AG04450 (cell line): ENCODE data around the gene VILL. TPM values are rescaled to one million over a fixed set of nuclear protein-coding genes. Genes with fewer than 3 reads are reported as not detected.

ENCODE experiments used
- CTCF ChIA-PET: fragments of 300-600, 350-600 bp; formaldehyde crosslinking; extraction: SDS; loops from one replicate; lab custom pipeline; 2022; ENCODE audit warnings: antibody characterized with exemption, inconsistent platforms; lab: Charles Lee
- POLR2A ChIA-PET: fragments of 350-600 bp; formaldehyde crosslinking; extraction: SDS; loops from one replicate; lab custom pipeline; 2021; ENCODE audit warnings: antibody characterized with exemption, inconsistent platforms; lab: Yijun Ruan, JAX
- DNase-seq: peaks from one replicate; pipeline ENCODE4 v3.0.0-alpha.2; 2011; ENCODE audit warnings: low read depth, low spot score
- H3K27ac ChIP-seq: one replicate; pipeline ENCODE4 v1.5.1; 2012; ENCODE audit warnings: low read depth, low read length, control low read depth
- H3K27me3 ChIP-seq: one replicate; pipeline ENCODE4 v1.6.0; 2012; ENCODE audit warnings: low read length; ENCODE audit not compliant: control insufficient read depth, insufficient read depth
- H3K4me3 ChIP-seq: 2 replicates; pipeline ENCODE4 v1.5.1; 2011; ENCODE audit warnings: mild to moderate bottlenecking, low read depth, low read length, control low read depth
- H3K9me3 ChIP-seq: 2 replicates; pipeline ENCODE4 v1.5.1; 2012; ENCODE audit warnings: low read length; ENCODE audit not compliant: control insufficient read depth, insufficient read depth
- CTCF ChIP-seq: IDR thresholded peaks from 2 replicates; pipeline ENCODE4 v1.5.1; 2011; ENCODE audit warnings: low read depth, low read length, control low read depth, inconsistent platforms
- polyA plus RNA-seq: library from polyadenylated mRNA; depleted of rRNA; stranded (reverse); fragments of >200 nt; gene quantifications from 2 replicates; pipeline ENCODE4 v1.2.3, GENCODE V29; 2011

The VILL gene
- polyA plus RNA-seq, 1 experiment, result 2.6 TPM

- peak overlapping the region; percentile 64 for H3K4me3 ChIP-seq
- ChIA-PET POLR2A (interaction anchor here (1.0 kb wide), 1 partner anchor 136 kb away, joined by 3 read pairs; no protein-coding TSS in a partner anchor), CTCF (interaction anchor here (1.4 kb wide), 1 partner anchor 25 kb away, joined by 4 read pairs; no protein-coding TSS in a partner anchor)
- DNase-seq, result no peak
- H3K9me3 ChIP-seq, result no peaks in the 10 kb centered on the region; the same call in 1 of the 2 replicates
- no peaks in the 10 kb centered on the region for H3K27me3 ChIP-seq
- H3K27ac ChIP-seq, result no peak overlapping the region
- TF ChIP-seq CTCF, result no peak
Measured at GRCh38 chr3:38028621-38029361, 38.2 kb downstream of the VILL start.

GRCh38 chr3:38029400-38030125, 39.0 kb downstream of the VILL start, which contains the start of gene PLCD1:
PLCD1 (minus strand) TSS chr3:38029642; CDS start chr3:38029539, 103 bp downstream.
- ChIA-PET CTCF (interaction anchor here (0.6 to 1.4 kb wide), 2 partner anchors 22 to 26 kb away, joined by 4 to 6 read pairs; no protein-coding TSS in a partner anchor), POLR2A (interaction anchor here (1.0 kb wide), 1 partner anchor 135 kb away, joined by 3 read pairs; no protein-coding TSS in a partner anchor)
- Histone ChIP-seq H3K9me3 (no peaks in the 10 kb centered on the region; the same call in 1 of the 2 replicates), H3K4me3 (peak within 1 kb of the TSS; percentile 64), H3K27ac (no peak within 1 kb of the TSS), H3K27me3 (no peaks in the 10 kb centered on the region)
- DNase-seq, result no peak
- TF ChIP-seq CTCF, result no peak

GRCh38 chr3:38030126-38031021, 39.8 kb downstream of the VILL start:
- DNase-seq, result no peak
- Histone ChIP-seq H3K27me3 (no peaks in the 10 kb centered on the region), H3K9me3 (no peaks in the 10 kb centered on the region; the same call in 1 of the 2 replicates), H3K27ac (no peak overlapping the region), H3K4me3 (peak overlapping the region; percentile 64)
- CTCF ChIA-PET, result interaction anchor here (0.6 to 1.4 kb wide), 2 partner anchors 22 to 27 kb away, joined by 4 to 6 read pairs; no protein-coding TSS in a partner anchor
- no peak for TF ChIP-seq CTCF
- POLR2A ChIA-PET, result no interaction called here

GRCh38 chr3:38031022-38031994, 40.7 kb downstream of the VILL start:
- POLR2A ChIA-PET, result no interaction called here
- H3K4me3 ChIP-seq, result no peak overlapping the region

More at GRCh38 chr3:38031022-38031994, 40.7 kb downstream of the VILL start:
- Histone ChIP-seq H3K9me3 (no peaks in the 10 kb centered on the region; the same call in 1 of the 2 replicates), H3K27me3 (no peaks in the 10 kb centered on the region), H3K27ac (no peak overlapping the region)
- DNase-seq, result no peak
- no peak for TF ChIP-seq CTCF
- CTCF ChIA-PET, result interaction anchor here (0.6 to 1.0 kb wide), 2 partner anchors 28 to 173 kb away, joined by 3 to 4 read pairs; no protein-coding TSS in a partner anchor
